ENCODE measurements around the gene SRF. TPM values are rescaled to one million over a fixed set of nuclear protein-coding genes. Genes with fewer than 3 reads are reported as not detected.
A peak's percentile ranks its signal among the peaks of the same experiment; 100 is the strongest.

Gene SRF
- total RNA-seq, 1 donor from 2014 or later, result 10.8 TPM

DNA sequence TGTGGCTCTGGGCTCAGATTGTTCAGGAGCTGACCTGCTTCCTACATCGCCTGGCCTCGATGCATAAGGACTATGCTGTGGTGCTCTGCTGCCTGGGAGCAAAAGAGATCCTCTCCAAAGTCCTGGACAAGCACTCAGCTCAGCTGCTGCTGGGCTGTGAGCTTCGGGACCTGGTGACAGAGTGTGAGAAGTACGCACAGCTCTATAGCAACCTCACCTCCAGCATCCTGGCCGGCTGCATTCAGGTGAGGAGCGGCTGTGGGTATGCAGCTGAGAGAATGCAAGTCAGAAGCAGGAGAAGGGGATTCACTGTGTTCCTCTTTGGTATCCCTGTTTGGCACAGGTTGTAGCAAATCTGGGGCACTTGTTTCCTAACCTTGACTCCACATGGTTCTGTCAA, 28.8 kb downstream of the SRF start:
- no peak for DNase-seq (ENCODE audit: low read depth)
- peaks cover 32% of the 10 kb centered on the region for H3K36me3 ChIP-seq (ENCODE audit: control insufficient read depth, insufficient read depth, low read length)
- no peak for FAIRE-seq

DNA sequence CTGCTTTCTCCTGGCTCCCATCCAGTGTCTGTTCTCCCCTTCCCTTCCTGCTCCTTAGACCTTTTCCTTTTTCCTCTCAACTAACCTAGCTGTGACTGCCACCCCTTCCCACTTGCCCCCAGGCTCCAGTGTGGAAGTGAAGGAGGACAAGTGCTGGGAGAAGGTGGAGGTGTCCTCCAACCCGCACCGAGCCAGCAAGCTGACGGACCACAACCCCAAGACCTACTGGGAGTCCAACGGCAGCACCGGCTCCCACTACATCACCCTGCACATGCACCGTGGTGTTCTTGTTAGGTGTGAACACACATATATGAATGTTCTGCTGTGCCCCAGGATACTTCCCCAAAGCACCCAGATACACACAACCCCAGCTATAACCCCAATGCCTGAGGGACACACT, 29.5 kb downstream of the SRF start:
- FAIRE-seq, result no peak
- H3K27me3 ChIP-seq (ENCODE audit: control insufficient read depth, insufficient read depth, low read length), result no peaks in the 10 kb centered on the region

More for the DNA sequence above, 28.8 kb downstream of the SRF start:
- TF ChIP-seq CTCF (IDR thresholded peaks at IDR 0.05; ENCODE audit: insufficient read depth, low read length, severe bottlenecking), result no peak
- Histone ChIP-seq H3K4me3 (ENCODE audit: low read depth, low read length) (no peak overlapping the region), H3K27me3 (ENCODE audit: control insufficient read depth, insufficient read depth, low read length) (no peaks in the 10 kb centered on the region)

DNA sequence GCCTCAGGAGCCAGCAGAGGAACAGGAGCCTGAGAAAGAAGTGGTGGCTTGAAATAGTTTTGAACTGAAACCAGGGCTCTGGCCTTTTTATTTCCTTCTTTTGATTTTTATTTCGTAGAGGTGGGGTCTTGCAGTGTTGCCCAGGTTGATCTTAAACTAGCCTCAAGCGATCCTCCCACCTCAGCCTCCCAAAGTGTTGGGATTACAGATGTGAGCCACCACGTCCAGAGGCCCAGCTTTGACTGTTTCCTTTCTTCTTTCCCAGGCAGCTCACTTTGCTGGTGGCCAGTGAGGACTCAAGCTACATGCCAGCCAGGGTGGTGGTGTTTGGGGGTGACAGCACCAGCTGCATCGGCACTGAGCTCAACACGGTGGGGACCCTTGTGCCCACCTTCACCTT, 31.4 kb downstream of the SRF start:
- peaks cover 32% of the 10 kb centered on the region for H3K36me3 ChIP-seq (ENCODE audit: control insufficient read depth, insufficient read depth, low read length)

More for the DNA sequence above, 29.5 kb downstream of the SRF start:
- DNase-seq (ENCODE audit: low read depth), result no peak
- no peak for TF ChIP-seq CTCF (IDR thresholded peaks at IDR 0.05; ENCODE audit: insufficient read depth, low read length, severe bottlenecking)
- Histone ChIP-seq H3K36me3 (ENCODE audit: control insufficient read depth, insufficient read depth, low read length) (peaks cover 33% of the 10 kb centered on the region), H3K4me3 (ENCODE audit: low read depth, low read length) (no peak overlapping the region)

DNA sequence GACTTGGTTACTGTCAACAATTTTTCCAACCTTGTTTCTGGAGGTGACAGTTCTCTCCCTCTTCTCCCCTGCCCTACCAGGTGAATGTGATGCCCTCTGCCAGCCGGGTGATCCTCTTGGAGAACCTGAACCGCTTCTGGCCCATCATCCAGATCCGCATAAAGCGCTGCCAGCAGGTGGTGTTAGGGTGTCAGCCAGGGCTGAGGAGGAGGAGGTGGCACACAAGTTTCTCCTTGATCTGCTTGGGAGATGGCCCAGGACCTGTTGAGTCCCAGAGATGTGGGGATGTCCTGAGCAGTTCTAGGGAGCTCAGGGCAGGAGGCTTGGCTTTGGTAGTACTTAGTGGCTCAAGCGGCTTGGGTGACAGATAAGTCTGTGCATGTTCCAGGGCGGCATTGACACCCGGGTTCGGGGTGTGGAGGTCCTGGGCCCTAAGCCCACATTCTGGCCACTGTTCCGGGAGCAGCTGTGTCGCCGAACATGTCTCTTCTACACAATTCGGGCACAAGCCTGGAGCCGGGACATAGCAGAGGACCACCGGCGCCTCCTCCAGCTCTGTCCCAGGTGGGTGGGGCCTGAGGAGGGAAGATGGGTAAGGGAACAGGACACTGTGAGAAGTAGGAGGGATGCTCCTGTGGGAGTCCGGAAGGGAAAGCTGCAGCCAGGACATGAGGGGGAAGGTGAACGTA, 32.1 kb downstream of the SRF start:
- H3K27me3 ChIP-seq (ENCODE audit: control insufficient read depth, insufficient read depth, low read length), result no peaks in the 10 kb centered on the region
- FAIRE-seq (peak; percentile 55), DNase-seq (ENCODE audit: low read depth) (no peak)
- no peak for TF ChIP-seq CTCF (IDR thresholded peaks at IDR 0.05; ENCODE audit: insufficient read depth, low read length, severe bottlenecking)
- peaks cover 32% of the 10 kb centered on the region for H3K36me3 ChIP-seq (ENCODE audit: control insufficient read depth, insufficient read depth, low read length)
- H3K4me3 ChIP-seq (ENCODE audit: low read depth, low read length), result no peak overlapping the region

More for the DNA sequence above, 31.4 kb downstream of the SRF start:
- FAIRE-seq (no peak), DNase-seq (ENCODE audit: low read depth) (no peak)
- no peak overlapping the region for H3K4me3 ChIP-seq (ENCODE audit: low read depth, low read length)
- no peaks in the 10 kb centered on the region for H3K27me3 ChIP-seq (ENCODE audit: control insufficient read depth, insufficient read depth, low read length)
- TF ChIP-seq CTCF (IDR thresholded peaks at IDR 0.05; ENCODE audit: insufficient read depth, low read length, severe bottlenecking), result no peak

- DNase-seq (ENCODE audit: low read depth) (no peak), FAIRE-seq (peak; percentile 90)
- no peak overlapping the region for H3K4me3 ChIP-seq (ENCODE audit: low read depth, low read length)
- no peak for TF ChIP-seq CTCF (IDR thresholded peaks at IDR 0.05; ENCODE audit: insufficient read depth, low read length, severe bottlenecking)
- H3K27me3 ChIP-seq (ENCODE audit: control insufficient read depth, insufficient read depth, low read length), result no peaks in the 10 kb centered on the region
- H3K36me3 ChIP-seq (ENCODE audit: control insufficient read depth, insufficient read depth, low read length), result peaks cover 30% of the 10 kb centered on the region
Measured at GRCh38 chr6:43203718-43204095, 32.6 kb downstream of the SRF start.

Data from bronchial epithelial cell (primary cell).